GM12874 (cell line): Measurements from ENCODE around the gene NR2E1.

ENCODE experiments used
- TF ChIP-seq, protein P1 (sequence below): IDR thresholded peaks from 2 replicates; pipeline ENCODE4 v1.5.1; 2011; ENCODE audit warnings: low read depth, mild to moderate bottlenecking, control low read depth, low read length, moderate library complexity; ENCODE audit not compliant: insufficient read depth

NR2E1 gene

DNA sequence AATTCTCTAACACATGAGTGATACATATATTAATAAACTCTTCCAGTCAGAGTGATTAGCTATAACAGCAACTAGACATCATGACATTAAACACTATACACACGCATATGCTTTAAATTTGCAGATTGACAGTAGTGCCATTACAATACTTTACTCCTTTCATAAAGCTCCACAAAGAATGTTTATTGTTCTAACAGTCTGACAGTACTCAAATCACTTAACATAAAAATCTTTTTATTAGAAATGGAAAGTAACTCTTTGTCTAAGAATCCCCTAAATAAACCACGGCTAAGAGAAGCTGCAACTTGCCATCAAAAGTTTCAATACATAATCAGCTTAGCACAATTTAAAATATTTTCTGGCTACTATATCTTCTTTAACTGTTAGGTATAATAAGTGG is 71.0 kb downstream of the NR2E1 start:
- TF ChIP-seq, protein P1, sequence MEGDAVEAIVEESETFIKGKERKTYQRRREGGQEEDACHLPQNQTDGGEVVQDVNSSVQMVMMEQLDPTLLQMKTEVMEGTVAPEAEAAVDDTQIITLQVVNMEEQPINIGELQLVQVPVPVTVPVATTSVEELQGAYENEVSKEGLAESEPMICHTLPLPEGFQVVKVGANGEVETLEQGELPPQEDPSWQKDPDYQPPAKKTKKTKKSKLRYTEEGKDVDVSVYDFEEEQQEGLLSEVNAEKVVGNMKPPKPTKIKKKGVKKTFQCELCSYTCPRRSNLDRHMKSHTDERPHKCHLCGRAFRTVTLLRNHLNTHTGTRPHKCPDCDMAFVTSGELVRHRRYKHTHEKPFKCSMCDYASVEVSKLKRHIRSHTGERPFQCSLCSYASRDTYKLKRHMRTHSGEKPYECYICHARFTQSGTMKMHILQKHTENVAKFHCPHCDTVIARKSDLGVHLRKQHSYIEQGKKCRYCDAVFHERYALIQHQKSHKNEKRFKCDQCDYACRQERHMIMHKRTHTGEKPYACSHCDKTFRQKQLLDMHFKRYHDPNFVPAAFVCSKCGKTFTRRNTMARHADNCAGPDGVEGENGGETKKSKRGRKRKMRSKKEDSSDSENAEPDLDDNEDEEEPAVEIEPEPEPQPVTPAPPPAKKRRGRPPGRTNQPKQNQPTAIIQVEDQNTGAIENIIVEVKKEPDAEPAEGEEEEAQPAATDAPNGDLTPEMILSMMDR = no peak

DNA sequence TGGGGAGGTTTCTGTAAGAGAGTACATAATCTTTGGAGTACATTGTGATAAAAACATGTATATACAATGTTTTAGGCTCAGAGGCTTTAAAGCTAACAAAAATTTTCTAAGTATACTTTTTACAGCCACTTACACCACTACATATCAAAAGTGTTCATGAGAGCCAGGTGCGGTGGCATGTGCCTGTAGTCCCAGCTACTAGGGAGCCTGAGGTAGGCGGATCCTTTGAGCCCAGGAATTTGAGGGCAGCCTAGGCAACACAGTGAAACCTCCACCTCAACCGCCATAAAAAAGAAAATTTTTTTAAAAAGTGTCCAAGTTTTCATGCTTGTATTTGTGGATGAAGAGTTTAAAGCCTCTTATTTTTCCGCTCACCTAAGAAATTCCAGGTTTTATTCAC is 72.5 kb downstream of the NR2E1 start:
- TF ChIP-seq, protein P1 = no peak
